Inflammatory macrophage (primary cell): ENCODE data around the gene TOB1.

ENCODE experiments used
- DNase-seq, 2 donors: peaks; one replicate each; pipeline ENCODE4 v3.0.0-alpha.2; 2020 to 2022
- total RNA-seq, 18 experiments: gene quantifications; one replicate each; lab custom pipeline; 2026; ENCODE audit warnings: mixed read lengths in 6 of 18, inconsistent platforms in 2 of 18; lab: John Stamatoyannopoulos, UW

Gene TOB1
- 5.5 to 70.8 (median 34.0) reads per million in 18 experiments for total RNA-seq

DNA sequence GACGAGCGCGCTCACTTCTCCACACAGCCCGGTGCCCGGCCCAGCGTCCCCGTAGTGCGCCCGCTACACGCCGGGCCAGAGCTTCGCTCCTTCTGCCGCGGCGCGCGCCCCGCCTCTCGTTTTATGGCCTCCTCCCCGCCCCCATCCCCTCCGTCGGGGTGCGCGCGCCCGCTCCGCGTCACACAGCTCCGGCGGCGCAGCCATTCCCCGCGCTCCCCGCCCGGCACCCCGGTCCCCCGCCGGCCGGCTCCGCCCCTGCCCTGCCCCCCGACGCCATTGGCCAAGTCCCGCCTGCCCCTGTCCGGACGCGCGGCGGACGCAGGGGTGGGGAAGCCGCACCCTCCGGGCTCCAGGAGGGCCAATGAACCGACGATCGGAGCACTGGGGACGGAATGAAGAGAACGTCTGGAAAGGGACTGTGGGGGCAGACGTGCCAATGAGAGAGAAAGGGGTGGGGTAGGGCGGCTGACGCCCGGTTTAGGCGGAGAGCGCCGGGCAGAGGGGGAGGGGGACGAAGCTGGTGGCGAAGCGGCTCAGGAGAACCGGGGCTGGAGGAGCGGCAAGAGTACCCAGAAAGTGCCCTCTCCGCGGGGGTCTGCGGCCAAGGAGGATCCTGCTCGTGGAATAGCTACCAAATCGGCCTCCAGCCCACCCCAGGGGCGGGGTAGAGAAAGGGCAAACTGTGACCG is at the start of gene TOB1:
TSS of gene TOB1 (minus strand) at position 94 of the 689 bp plus-strand sequence. CDS start 2,337 bp downstream, outside the sequence.
- peak; percentile 99 for DNase-seq

DNA sequence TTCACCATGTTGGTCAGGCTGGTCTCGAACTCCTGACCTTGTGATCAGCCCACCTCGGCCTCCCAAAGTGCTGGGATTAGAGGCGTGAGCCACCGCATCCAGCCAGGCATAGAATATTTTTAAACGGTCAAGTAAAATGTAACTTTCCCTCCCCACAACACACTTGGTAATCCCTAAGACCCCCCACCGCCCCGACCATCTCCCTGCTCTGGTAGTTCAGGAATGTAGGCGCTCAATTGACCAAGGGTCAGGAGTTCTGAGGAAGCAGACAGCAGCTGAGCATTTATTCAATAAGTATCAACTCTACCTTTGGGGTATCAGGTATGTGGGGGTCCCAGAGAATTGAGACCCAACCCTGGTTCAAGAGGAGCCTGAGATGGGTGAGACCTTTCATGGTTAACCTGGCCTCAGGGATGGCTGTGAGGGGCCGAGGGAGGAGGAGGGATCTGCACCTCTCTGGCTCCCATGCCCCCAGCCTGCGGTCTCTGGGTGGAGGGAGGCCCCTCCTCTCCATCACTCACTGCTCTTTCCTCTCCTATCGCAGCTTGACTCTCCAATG is 48.4 kb upstream of the TOB1 start:
- no peak for DNase-seq

GRCh38 chr17:50913120-50913519 is 47.0 kb upstream of the TOB1 start:
- no peak for DNase-seq

- DNase-seq: no peak
These were observed 45.7 kb upstream of the TOB1 start for GRCh38 chr17:50911890-50912289.

DNA sequence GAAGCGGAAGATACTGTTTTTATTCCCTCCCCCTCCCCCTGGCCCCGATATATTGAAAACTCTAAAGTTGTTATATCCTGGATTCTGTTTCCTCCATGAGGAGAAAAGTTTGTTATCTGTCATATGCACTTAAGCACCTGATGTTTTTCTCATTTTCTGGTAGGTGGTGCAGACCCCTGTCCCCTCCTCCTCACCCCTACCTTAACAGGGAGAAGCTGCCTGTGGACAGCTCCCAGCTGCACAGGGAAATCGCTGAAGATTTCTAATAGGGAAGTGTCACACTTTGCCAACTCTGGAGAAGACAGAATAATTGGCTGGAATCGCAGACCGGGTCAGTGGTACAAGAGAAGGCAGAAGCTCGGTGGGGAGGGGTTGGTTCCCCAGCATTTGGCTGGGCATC is 45.3 kb upstream of the TOB1 start:
- DNase-seq: no peak

DNA sequence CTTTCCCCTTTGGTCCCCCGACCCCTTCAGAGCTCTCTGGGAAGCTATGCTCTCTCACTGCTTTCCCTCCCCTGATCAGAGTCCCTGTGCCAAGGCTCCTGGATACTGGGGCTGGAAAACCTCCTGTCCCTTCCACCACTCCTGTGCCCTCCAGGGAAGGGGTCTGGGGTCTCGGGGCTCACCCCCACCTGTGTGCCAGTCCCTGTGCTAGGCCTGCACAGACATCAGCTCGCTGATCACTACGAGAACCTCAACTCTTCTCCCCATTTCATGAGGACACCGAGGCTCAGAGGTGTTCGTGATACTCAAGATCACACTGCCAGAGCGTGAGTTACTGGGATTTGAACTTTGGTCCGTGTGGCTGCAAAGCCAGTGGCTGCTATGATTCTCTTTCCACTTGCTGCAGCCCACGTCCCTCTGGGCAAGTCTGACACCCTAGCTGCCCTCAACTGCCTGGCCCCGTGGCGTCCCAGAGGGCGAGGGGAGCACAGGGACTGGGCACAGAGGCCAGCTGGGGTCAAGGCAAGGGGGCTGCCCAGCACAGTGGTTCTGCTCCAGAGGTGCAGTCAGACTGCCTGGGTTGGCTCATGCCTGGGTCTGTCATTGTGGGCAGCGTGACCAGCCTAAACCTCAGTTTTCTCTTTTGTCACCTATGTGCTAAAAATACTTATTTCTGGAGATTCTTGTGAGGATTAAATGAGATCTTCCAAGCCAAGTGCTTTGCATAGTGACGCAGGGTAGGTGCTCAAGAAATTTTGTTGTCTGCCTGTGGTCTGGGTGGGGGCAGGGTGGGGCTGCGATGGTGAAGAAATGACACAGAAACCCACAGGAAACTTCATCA is 43.8 kb upstream of the TOB1 start:
- peak; percentile 18 to 57 for DNase-seq

GRCh38 chr17:50908860-50909764 is 43.0 kb upstream of the TOB1 start:
- no peak for DNase-seq

GRCh38 chr17:50908140-50908859 is 42.1 kb upstream of the TOB1 start:
- peak; percentile 26 to 35 for DNase-seq

DNA sequence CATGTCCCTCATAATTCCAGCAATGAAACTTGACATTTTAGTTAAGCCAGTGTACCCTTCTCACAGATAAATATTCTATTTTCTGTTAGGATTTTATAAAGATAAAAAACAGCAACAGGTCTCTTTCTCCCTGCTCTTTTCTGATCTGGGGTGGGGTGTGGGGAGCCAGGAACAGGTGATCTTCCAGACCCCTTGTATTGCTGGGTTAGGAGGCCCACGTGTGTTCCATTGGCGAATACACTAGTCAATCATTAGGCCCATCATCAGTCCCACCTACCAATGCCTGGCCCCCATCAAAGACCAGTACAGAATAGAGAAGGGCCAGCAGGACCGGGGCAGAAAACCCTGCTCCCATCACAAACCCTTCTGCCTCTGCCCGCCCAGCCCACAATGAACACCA is 40.3 kb upstream of the TOB1 start:
- no peak for DNase-seq

DNA sequence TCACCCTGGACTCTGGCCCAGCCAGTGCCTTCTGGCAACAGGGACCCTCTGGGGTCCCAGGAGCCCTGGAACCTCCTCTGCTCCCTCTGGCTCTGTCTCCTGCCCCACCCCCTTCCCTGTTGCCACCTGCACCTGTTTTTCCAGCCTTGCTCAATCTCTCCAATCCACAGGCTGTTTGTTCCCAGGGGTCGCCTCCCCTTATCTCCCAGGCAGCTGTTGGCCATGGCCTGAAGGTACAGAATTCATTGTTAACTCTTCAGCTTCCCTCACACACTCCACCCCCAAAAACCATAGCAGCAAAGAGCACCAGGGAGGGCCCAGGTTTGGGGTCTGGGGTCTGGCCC is 39.3 kb upstream of the TOB1 start:
- no peak for DNase-seq

- DNase-seq: no peak
These were observed 38.6 kb upstream of the TOB1 start for GRCh38 chr17:50904518-50905459.

- DNase-seq: peak; percentile 45 to 47
These were observed 37.7 kb upstream of the TOB1 start for GRCh38 chr17:50903604-50904517.

DNA sequence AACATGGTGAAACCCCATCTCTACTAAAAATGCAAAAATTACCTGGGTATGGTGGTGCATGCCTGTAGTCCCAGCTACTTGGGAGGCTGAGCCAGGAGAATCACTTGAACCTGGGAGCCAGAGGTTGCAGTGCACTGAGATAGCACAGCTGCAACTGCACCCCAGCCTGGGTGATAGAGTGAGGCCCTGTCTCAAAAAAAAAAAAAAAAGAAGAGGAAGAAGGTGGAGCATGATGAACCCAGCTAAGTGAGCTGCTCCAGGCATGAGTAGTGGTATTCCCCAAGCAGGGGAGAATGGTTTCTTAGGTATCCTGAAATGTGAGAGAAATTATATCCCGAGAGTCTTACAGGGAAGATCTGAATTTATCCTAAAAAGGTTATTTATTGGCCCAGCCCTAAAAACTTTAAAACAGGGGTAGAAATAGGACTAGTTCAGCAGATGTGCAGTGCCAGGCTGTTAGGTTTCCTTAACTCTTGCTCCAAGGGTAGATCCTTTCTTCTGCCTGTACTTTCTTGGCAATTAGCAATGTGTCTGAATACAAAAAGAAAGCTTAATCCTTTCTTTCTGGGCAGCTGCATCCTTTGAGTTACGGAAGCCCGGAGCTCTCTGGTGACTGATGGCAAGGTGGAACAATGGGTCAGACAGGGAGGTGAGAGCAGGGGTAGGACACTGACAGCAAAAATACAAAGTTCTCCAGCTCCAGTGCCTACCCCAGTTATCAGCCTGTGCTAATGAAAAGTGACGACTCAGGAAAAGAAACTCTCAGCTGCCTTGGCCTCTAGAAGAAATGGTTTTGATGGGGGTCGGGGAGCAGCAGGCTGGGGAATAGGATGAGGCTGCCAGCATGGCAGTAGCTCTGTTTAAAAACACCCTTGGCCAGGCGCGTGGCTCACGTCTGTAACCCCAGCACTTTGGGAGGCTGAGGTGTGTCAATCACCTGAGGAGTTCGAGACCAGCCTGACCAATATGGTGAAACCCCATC is 36.5 kb upstream of the TOB1 start:
- no peak for DNase-seq

DNA sequence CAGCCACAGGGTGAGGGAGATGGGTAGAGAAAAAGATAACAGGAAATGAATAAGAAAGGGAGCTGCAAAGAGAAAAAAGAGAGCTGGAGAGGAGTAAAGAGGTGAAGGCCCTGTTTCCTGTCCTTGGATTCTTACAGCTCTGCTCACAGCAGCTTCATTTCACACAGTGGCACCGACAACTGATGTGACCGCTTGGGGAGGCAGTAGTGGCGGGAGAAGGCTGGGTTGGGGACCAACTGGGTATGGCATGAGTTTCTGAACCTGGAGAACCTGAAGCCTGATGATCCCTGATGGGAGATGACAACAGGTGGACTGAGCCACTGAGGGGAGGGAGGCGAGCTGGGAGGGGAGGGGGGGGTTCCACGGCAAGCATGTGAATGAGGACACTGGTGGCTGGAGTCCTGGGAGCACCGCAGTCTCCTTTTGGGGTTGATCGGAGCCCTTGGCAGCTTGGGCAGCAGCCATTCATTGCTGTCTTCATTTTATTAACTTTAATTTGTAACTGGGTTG is 34.3 kb upstream of the TOB1 start:
- no peak for DNase-seq

DNA sequence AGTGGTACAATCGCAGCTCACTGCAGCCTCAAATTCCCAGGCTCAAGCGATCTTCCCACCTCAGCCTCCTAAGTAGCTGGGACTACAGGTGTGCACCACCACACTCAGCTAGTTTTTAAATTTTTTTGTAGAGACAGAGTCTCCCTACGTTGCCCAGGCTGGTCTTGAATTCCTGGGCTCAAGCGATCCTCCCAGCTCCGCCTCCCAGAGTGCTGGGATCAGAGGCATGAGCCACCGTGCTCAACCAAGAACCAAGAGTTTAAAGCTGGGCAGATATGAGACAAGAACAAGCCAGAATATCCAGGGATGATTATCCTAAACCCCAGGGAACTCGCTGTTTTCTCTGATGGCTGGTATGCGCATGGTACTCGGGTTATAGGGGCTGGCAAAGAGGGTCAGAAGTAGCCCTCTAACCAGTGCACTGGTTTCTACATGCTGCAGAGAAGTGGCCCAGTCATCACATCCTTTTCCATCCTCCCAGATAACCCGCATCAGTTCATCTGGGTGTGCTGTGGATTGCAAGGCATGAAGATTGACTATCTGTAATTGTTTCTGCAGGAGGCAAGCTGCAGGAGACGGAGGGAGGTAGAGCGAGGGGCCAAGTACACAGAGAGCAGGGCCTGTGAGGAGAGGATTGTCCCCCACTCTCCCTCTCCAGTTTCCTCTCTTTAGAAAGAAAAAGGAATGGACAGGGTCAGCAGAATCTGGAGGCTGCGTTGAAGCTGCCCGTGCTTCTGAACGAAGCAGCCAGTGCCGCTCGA is 33.6 kb upstream of the TOB1 start:
- DNase-seq: no peak

GRCh38 chr17:50899005-50899460 is 32.9 kb upstream of the TOB1 start:
- peak; percentile 94 to 98 for DNase-seq

DNA sequence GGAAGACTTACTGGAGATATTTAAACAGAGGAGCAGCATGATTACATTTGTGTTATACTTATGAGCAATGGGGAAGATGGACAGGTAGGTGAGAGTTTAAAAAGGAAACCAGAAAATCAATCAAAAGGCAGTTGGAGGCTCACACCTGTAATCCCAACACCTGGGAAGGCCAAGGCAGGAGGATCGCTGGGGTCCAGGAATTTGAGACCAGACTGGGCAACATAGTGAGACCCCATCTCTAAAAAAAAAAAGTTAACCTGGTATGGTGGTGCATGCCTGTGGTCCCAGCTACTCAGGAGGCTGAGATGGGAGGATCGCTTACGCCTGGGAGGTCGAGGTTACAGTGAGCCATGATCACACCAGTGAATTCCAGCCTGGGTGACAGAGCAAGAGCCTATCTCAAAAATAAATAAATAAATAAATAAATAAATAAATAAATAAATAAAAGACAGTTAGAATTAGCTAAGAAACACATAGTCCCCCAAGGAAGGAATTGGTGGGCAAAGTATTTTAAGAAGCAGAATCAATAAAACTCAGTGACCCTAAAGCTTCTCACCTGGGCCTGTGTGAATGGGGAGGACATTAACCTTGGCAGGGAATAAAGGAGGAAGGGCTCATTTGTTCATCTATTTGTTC is 32.3 kb upstream of the TOB1 start:
- no peak for DNase-seq
